PFSK-1 (cell line): ENCODE data around the gene CERS4.

Experiments used
- FOXP2 ChIP-seq: optimal IDR thresholded peaks from 2 replicates; pipeline ENCODE3; 2011; ENCODE audit warnings: borderline replicate concordance, control low read depth, inconsistent platforms; ENCODE audit not compliant: insufficient read depth; ENCODE audit errors: extremely low read length, extremely low read depth
- POLR2AphosphoS5 ChIP-seq: IDR thresholded peaks from 2 replicates; pipeline ENCODE4 v1.6.1; 2012; ENCODE audit warnings: low read depth, mild to moderate bottlenecking, control low read depth, low read length, moderate library complexity
- REST ChIP-seq, 2 experiments: IDR thresholded peaks; 2 replicates each; pipeline versions ENCODE4 v1.6.1 to v1.8.0; 2011 to 2012; ENCODE audit warnings: low read depth in 2 of 2, low read length in 2 of 2, control low read depth in 1 of 2, inconsistent platforms in 1 of 2, mild to moderate bottlenecking in 1 of 2, moderate library complexity in 1 of 2; ENCODE audit not compliant: insufficient read depth in 1 of 2
- SIN3A ChIP-seq: IDR thresholded peaks from 2 replicates; pipeline ENCODE4 v1.6.1; 2012; ENCODE audit warnings: mild to moderate bottlenecking, low read length, moderate library complexity, borderline replicate concordance; ENCODE audit not compliant: insufficient read depth
- TAF1 ChIP-seq: IDR thresholded peaks from 2 replicates; pipeline ENCODE4 v1.6.1; 2012; ENCODE audit warnings: low read length, control low read depth, borderline replicate concordance; ENCODE audit not compliant: insufficient read depth

The CERS4 gene

GRCh38 chr19:8194528-8195267 lies 14.5 kb upstream of the CERS4 start:
- no peak for TF ChIP-seq REST (IDR thresholded peaks at IDR 0.05; ENCODE audit: insufficient read depth in 1 of 2, low read depth in 2 of 2, low read length in 2 of 2)
- no peak for TF ChIP-seq TAF1
- TF ChIP-seq FOXP2: no peak
- no peak for TF ChIP-seq SIN3A
- no peak for TF ChIP-seq POLR2AphosphoS5

GRCh38 chr19:8196271-8196927 lies 12.8 kb upstream of the CERS4 start:
- TF ChIP-seq POLR2AphosphoS5 (no peak), TAF1 (no peak), REST (IDR thresholded peaks at IDR 0.05; ENCODE audit: insufficient read depth in 1 of 2, low read depth in 2 of 2, low read length in 2 of 2) (no peak), FOXP2 (no peak), SIN3A (no peak)

GRCh38 chr19:8204961-8205360 lies 4.2 kb upstream of the CERS4 start:
- no peak for TF ChIP-seq SIN3A
- TF ChIP-seq FOXP2: no peak
- TF ChIP-seq TAF1: no peak
- TF ChIP-seq POLR2AphosphoS5: no peak
- no peak for TF ChIP-seq REST (IDR thresholded peaks at IDR 0.05; ENCODE audit: insufficient read depth in 1 of 2, low read depth in 2 of 2, low read length in 2 of 2)

- TF ChIP-seq POLR2AphosphoS5: no peak
- TF ChIP-seq REST (IDR thresholded peaks at IDR 0.05; ENCODE audit: insufficient read depth in 1 of 2, low read depth in 2 of 2, low read length in 2 of 2): no peak
- no peak for TF ChIP-seq SIN3A
- TF ChIP-seq TAF1: no peak
- no peak for TF ChIP-seq FOXP2
These were observed 2.8 kb upstream of the CERS4 start for GRCh38 chr19:8206147-8207087.
